Hypothalamus (tissue), 51 donors: ENCODE results near the gene ARHGAP20.
"Not testable (repeated sequence)": the region's sequence is repeated elsewhere in the genome, so short reads cannot be mapped to it uniquely, and the experiment has no call there.

Experiments used
- DNase-seq, 51 donors: peaks; one replicate each; lab custom pipeline; 2025; lab: John Stamatoyannopoulos, UW

The ARHGAP20 gene

DNA sequence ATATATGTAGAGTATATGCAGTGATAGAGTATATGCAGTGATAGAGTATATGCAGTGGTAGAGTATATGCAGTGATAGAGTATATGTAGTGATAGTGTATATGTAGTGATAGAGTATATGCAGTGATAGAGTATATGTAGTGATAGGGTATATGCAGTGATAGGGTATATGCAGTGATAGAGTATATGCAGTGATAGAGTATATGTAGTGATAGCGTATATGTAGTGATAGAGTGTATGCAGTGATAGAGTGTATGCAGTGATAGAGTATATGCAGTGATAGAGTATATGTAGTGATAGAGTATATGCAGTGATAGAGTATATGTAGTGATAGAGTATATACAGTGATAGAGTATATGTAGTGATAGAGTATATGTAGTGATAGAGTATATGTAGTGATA is 92.9 kb downstream of the ARHGAP20 start:
- DNase-seq, result not testable (repeated sequence)

DNA sequence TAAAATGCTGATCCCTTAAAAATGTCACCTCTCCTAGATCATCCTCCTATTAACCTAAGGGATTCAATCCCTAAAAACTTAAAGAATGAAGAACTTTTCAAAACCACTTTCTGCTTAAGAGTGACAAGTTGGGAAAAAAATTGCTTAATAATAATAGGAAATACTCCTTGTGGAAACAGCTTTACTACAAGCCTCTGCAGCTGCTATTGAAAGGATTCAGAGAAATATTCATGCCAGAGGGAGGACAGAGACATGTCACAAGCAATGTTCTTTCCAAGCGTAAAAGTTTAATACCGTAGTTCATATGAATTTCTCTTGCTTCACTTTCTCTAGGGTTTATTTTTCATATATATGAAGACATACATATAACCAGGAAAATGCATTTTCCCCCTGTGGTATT is 98.2 kb downstream of the ARHGAP20 start:
- DNase-seq, result no peak

DNA sequence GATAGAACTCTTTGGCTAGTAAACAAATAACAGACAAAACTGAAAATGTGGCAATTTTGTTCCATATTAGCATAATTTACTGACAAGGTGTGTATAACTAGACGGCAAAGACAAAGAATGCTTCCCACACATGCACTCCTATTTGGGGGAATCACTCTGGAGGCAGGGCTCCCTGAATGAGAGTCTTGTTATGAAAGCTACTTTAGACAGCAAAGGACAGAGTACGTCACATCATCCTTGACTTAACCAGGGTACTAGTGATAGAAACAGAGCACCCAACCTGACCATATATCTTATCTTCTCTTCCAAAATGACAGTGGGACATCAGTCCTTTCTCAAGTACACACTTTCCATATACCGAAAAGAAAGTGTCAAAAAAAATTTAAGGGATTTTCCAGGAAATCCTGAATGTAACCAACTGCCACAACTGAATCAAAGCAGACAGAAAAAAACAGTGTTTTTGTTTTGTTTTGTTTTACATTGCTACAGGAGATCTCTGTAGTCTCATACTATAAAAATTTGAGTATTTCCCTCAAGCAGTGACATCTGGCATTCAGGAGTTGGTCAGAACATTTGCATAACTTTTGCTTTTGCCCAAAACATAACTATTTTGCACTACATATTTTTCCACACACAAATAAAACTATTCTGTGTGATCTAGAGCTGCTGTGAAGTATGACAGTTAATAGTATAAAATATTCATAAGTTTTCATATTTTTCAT is 98.9 kb downstream of the ARHGAP20 start:
- DNase-seq, result no peak

DNA sequence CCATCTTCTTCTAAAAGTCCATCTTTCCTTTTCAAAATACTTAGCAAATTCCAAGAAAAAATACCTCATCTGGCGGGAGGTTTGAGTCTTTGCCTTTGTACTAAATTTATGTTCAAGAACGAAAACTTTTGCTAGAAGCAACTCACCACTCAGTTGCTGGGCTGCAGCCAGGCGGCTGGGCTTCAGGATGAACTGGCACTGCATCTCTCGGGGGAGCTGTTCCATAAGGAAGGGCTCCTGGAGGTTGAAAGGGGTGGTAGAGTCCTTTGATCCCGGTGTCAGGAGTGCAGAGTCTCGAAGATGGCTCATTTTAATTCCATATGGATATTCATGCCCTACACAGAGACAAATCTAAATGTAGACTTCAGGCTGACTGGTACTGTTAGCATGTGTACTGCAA is 105.8 kb downstream of the ARHGAP20 start:
- DNase-seq, result no peak

DNA sequence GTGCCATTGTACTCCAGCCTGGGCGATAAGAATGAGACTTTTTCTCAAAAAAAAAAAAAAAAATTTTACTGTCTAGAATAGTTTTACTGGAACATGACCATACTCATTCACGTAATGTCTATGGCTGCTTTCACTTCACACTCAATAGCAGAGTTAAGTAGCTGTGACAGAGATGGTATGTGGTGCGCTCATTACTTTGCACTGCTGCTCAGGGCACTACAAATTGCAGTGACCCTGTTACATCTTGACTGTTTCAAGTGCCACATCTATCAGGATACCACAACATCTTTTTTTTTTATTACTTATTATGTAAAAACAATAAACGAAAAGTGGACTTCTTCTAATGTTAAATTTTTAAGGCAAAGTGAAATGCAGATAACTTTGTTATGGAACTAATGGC is 110.3 kb downstream of the ARHGAP20 start:
- DNase-seq, result no peak

DNA sequence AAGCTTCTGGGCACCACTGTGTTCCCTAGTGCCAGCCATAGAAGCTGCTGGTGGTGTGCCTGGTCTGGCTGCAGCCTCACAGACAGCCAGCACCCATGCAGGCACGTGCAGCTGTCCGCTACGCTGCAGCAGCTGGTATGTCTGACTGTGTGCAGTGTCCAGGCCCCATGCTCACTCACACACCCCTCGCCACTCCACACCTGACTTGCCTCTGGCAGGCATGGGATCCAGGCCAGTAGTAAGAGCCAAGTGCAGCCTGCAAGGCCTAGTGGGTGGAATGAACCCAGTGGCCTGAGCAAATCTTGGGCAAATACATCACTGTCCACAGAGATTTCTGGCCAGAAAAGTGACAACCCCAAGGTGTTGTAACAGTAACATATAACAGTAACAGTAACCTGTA is 111.9 kb downstream of the ARHGAP20 start:
- DNase-seq, result no peak

DNA sequence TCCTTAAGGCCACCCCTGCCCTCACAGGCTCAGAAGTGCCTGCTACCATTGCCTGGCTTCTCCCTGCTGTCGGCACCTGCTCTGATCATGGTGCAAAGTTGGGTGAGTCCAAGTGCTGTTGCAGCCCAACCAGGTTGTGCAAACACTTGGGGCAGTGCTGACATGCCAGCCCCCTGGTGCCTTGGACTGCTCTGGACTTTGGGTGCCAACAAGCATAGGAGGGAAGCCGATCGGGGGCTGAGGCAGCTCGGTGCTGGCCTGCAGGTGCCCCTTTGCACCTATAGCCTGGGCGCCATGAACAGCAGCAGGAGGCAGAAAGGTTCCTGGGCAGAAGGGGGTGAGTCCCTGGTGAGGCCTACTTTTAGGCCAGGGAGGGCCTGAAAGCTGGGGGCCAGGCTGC is 113.0 kb downstream of the ARHGAP20 start:
- DNase-seq, result no peak

DNA sequence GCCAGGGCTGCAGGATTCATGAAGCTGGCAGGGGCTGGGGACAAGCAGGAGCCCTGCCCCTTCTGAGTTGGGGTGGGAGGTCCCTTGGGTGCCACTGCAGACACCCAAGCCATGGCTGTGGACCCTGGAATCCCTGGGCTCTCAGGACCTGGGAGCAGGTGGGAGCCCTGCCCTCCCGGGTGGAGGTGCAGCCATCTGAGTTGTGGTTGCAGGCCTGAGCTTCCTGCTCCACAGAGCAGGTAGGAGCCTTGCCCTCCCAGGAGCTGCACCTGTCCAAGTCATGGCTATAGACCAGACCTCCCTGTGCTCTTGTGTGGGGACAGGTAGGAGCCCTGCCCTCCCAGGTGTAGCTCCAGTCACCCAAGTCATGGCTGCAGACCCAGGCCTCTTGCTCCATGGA is 113.5 kb downstream of the ARHGAP20 start:
- DNase-seq, result no peak

DNA sequence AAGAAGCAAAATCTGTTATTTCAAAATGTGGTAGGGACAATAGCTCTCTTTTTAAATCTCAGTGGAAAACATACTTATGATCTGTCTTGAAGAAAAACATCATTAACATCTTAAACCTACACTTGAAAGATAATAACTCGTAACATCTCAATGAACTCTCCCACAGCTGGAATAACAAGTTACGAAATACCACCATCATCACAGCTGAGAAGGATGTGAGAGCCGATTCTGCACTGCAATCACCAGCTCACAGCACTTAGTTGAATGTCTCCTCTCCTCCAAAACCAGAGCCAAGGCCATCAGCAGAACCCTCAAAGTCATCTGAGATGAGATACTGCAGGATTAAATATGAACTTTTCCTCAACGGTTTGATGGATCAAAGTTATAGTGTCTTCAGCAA is 124.3 kb downstream of the ARHGAP20 start:
- peak in 1 of 51 donors; percentile 17 for DNase-seq

DNA sequence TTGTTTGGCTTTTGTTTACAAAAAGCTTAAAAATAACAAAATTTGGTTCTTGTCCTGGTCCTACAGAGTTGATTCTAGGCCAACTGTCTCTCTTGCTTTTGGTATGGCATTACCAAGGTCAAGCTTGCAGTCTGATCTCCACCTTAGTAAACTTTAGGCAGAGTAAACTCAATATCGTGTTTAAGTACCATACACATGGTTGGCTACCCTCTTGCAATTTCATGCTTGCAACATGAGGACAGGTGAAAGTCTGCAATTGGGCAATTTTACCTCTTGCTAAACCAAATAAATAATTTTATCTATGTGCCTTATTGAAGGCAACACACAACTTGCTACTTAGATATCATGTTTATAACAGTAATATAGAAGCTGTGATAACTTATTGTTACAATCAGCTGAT is 125.1 kb downstream of the ARHGAP20 start:
- DNase-seq, result no peak

DNA sequence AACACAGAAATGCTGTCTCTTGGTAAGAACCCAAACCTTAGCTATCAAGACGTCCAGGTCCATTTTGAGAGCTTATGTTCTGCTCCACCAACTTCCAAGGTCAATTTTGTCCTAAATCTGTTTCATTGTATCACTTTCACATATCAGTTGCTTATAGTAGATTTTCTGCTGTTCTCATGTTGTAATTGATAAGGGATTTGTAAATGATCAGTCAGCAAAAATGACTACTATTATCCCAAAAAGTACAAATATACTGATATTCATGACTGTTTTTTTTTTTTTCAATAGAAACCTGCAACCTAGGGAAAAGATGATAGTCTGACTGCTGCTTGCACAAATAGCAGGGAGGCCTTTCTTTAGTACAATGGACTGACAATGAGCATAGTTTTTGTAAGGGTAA is 128.1 kb downstream of the ARHGAP20 start:
- DNase-seq, result no peak

DNA sequence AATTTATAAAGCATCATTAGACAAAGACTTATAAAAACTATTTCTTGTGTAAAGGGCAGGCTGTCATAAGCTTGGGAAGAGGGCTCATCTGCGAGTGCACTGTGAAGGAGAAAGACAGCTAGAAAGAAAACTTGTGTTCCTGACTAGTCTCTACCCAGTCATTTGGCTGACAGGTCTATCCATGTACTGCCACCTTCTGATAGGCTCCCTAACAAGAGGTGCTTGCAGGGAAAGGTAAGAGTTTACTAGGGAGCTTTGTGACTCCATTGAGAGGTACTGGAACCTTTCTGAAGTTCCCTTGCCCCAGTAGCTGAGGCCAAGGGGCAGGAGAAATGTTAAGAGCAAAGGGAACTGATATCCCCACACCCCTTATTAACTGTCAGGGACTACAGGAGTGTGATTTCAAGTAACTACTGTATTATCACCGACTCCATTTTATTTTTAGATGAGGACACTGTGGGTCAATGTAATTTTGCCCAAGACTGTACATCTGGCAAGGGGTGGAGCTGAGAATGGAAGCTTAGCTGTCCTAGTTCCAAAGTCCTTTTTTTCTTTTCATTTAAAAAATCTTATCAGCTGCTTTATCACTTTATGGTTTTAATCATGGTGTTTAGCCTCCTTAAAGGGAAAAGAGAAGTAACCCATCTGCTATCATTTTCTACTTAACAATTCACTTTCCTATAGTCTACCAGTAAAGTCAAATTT is 129.4 kb downstream of the ARHGAP20 start:
- no peak for DNase-seq

DNA sequence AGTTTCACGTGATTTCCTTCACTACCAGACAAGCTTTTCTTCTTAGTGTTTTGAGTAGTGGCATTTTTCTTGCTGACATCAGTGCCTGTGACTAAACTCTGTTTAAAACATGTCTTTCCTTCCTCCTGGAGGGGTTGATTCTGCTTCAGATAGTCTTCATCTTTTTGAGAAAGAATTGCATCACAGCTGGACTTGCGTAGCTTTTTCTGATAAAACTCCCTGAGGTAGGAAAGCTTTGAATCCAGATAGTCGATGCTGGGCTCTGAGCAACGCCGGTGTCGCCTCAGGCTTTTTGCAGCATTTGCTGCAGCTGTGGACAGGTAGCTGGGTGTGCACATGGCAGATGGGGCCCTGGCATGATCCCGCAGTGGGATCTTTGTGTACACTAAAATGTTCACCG is 131.7 kb downstream of the ARHGAP20 start:
- no peak for DNase-seq

DNA sequence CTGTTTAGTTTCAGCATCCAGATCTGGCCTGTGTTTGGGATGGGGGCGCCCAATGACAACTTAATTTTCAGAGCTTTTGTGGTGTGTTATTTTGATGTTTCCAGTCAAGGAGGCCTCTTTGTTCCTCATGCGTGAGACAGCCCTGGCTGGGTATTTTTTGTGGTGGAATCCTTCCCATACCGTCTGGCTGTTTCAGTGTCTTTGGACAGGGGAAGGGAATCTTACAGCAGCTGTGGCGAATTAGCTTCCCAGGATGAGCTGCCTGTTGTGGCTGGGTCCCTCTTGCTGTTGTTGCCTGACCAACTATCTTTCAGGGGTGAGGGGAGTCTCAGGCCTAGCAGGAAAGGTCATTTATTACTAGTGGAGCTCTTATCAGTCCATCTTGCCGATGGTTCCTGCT is 138.8 kb downstream of the ARHGAP20 start:
- DNase-seq, result no peak

DNA sequence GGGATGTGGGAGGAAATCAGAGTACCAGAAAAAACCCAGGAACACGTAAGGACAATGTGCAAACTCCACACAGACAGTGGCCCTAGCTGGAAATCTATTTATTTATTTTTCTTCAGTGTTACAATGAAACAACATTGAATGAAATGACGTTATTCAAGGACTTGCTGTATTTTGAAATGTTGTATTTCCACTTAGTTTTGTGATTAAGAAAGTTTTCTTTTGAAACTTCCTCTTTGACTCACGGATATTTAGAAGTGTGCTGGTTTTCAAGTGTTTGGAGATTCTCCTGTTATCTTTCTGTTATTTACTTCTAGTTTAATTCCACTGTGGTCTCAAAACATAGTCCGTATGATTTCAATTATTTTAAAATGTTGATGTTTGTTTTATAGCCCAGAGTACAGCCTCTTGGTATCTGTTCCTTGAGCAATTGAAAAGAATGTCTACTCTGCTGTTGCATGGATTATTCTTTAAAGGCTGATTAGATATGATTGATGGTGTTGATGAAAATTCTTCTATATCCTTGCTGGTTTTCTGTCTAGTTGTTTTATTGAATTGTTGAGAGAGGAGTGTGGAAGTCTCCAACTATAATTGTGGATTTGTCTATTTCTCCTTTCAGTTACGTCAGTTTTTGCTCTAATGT is 141.0 kb downstream of the ARHGAP20 start:
- DNase-seq, result no peak

DNA sequence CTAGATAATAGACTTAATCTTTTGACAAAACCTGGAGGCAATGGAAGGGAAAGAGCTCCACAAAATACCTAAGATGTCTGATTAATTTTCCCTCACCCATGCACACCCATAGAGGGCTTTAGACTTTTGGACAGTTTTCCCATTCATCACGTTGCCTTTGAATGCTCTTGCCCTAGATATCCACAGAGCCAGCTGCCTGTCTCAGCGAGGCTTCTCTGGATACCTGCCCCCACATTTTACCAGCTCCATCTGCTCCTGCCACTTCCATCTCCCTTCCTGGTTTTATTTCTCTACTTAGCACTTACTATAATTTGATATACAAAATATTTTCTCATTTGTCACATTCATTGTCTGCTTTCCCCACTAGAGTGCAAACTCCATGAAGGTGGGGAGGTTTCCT is 145.7 kb downstream of the ARHGAP20 start:
- DNase-seq, result peak in 1 of 51 donors; percentile 19

DNA sequence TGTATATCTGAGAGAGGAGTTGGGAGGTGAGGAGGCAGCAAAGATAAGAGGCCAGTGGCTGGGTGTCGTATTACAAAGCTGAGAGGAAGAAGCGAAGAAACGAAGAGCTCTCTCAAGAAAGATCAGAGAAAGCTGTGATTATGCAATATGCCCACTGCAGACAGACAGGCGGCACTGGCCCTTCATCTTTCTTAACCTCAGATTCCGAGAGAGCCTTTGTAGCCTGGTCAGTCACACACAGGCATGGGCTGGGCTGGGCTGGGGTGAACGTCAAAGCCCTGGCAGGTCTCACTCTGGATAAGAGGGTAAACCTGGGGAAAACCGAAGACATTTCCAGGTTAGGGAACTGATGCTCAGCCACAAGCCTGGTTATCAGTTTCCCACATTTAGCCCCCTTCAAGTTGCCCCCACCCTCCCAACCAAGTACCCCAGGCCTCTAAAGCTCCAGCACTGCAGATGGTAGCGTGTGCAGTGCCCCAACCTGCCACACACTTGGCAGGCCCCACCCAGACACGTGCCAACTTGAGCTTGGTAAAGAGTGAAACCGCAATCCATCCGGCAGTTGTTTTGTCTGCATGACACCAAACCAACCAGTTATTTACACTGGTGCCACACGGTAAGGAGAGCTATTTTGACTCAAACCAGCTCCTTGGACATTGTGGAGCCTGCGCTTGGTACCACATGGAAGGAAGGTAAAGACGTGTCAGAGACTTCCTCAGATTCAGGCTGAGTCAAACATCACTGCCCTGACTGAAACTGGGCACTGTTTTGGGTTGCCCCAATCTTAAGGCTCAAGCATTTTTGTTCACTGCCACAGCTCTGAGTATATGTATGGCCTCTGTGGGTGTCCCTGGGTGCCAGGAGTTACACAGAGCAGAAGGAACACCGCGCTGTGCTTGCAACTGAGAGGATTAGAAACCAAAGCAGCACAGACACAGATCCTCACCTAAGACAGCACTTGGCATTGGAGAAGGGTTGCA is 146.6 kb downstream of the ARHGAP20 start:
- DNase-seq, result no peak

DNA sequence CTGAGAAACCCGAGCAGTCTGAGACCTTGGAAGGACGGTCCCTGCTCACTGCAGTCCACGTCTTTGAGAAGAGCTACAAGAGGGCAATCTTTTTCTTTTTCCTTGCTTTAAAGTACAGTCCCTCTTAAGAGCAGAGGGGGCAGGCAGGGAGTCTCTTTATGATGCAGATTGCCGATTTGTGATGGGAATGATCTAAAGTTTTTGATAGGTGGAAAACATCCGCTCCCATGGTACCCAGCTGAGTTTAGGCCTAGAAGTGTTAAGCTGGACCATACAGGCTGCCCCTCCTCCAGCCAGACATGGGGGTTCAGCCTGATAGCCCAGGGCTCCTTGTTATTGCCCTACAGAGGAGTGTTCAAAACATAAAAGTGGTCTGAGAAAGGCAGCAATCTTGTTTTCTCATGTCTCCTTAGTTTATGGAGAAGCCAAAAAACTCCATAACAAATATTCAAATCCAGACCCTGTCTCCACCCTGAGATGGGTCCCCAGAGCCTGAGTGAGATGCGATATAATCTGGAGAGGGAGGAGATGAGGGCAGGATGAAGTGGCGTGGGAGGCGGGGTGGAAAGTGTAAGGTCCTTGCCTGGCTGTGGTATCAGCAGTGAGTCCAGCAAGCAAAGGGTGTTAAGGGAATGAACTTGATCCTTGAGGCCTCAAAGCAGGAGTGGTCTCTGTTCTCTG is 147.4 kb downstream of the ARHGAP20 start:
- DNase-seq, result no peak

DNA sequence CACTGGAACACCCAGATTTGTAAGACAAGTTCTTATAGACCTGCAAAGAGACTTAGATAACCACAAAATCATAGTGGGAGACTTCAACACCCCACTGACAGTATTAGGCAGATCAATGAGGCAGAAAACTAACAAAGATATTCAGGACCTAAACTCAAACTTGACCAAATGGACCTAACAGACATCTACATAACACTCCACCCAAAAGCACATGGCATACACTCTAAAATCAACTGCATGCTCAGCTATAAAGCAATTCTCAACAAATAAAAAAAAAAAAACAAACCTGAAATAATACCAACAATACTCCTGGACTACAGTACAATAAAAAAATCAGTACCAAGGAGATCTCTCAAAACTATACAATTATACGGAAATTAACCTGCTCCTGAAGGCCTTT is 167.5 kb downstream of the ARHGAP20 start:
- no peak for DNase-seq

DNA sequence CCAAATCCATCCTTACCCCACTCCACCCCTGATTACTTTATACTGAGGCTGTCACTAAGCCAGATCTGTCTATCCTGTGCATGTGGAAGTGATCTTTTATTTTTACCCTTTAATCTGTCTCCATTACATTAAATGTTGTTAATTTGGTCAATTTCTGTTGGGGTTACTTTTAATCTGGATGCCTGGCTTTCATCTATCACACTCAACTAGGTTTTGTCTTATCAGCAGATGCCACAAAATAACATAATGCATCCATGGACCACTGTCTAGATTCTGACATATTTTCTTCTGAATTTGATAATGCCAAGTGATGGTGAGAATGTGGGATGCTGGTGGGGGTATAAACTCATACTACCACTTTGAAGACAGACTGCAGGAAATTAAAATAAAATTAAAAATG is 174.1 kb downstream of the ARHGAP20 start:
- no peak for DNase-seq
